GM21825 (cell line): ENCODE results near the gene DUSP9.
"Not testable (repeated sequence)": the region's sequence is repeated elsewhere in the genome, so short reads cannot be mapped to it uniquely, and the experiment has no call there.

Experiments used
- ATAC-seq: cut with Tn5 transposase; IDR thresholded peaks from one replicate; pipeline ENCODE4 v1.9.1; 2021; ENCODE audit warnings: mild to moderate bottlenecking, moderate library complexity; ENCODE audit not compliant: unreplicated experiment

DUSP9 gene

GRCh38 chrX:153670748-153671588, 24.0 kb downstream of the DUSP9 start:
- no peak for ATAC-seq

DNA sequence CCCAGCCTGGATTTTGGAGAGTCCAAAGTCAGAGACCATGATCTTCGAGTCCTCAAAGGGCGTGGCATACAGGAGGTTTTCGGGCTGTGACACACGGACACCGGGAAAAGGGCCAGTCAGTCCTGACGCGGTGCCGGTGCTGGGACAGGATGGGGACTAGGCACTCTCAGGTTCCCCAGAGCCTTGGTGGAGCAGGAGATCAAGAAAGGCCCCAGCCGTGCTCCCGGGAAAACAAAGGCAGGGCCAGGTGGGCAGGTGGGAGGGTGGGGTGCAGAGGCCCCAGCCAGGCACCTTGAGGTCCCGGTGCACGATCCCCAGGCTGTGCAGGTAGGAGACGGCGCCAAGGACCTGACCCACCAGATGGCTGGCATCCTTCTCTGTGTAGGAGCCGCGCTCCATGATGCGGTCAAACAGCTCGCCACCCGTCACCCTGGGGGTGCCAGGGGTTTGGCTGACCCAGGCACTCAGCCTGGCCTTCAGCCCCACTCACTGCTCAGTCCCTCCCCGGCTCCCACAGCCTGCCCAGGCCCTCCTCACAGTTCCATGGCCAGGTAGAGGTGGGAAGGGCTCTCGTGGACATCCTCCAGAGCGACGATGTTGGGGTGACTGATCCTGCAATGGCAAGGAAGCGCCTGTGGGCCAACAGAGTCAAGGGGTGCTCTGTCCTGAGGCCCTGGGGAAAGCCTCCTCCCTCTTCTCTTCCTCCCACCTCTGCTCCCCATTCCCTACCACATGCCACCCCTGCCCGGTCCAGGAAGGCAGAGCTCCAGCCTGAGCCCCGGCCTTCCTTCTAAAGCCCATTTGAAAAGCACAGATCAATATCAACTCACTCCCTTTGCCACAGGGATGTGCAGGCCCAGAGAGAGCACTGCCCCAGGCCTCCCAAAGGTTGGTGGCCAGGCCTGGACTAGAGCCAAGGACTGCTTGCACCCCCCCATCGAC, 24.9 kb downstream of the DUSP9 start:
- no peak for ATAC-seq

DNA sequence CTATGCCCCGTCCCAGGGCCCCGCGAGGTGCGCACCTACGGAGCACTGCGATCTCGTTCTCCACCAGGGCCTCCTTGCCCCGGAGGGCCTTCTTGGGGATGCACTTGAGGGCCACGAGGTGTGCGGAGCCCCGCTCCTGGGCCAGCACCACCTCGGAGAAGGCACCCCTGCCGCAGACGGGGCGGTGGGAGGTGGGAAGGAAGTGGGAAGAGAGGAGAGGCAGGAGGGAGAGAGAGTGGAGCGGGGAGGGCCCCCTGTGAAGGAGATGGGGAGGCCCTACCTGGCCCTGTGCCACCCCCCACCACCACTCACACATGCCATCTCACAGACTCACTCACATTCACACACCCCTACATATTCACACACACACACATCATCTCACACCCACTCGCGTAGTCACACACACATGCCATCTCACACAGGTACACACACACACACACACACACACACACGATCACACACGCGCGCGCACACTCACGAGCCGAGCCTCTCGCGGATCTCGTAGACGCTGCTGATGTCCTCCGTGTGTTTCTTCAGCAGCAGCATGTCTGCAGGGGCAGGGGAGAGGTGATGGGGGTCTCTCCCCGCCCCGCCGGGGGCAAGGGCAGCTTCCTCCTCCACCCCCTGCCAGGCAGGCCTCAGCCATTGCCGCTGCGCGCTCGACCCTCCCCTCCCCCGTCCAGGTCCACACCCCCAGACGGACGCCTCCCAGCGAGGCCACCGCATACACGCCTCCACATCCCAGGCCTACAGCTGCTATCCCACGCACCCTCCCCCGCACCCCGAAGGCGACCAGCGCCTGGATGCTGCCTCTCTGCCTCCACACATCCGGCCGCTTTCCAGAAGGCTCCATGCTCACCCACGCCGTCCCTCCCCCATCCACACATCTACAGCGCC, 25.8 kb downstream of the DUSP9 start:
- no peak for ATAC-seq

DNA sequence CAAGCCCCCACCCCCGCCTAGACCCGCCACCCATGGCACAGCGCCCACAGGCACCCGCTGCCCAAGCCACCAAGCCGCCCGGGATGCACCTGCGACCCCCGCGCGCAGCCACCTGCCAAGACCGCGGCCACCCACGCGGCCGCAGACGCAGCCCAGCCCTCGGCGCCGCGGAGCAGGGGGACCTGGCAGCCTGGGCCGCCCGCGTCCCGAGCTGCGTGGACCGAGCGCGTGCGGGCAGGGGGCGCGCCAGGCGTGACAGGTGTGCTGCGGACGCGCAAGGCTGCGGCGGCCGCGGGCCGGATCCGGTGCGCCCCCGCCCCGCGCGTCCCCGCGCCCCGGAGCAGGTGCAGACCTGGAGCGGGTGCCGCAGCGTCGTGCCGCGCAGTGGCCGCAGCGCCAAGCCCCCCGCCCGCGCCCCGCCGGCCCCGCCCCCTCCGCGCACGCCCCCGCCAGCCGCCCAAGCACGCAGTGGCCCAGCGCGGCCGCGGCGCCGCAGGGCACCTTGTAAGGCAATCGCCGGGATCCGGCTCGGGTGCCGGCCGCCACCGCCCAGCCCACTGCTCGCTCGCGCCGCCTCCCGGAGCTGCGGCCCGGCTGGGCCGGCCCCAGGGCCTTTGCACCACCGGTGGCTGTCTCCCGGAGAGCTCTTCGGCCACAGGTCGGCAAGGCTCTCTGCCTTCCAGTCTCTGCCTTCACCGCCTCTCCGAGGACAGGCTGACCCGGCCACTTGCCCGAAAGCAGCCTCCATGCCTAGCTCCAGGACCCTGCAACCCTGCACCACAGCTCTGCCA, 26.6 kb downstream of the DUSP9 start, which contains the start of gene PNCK:
Gene PNCK, minus strand, starts transcription at position 386 of the 791 bp plus-strand sequence. CDS start 737 bp downstream, outside the sequence.
- no peak for ATAC-seq

DNA sequence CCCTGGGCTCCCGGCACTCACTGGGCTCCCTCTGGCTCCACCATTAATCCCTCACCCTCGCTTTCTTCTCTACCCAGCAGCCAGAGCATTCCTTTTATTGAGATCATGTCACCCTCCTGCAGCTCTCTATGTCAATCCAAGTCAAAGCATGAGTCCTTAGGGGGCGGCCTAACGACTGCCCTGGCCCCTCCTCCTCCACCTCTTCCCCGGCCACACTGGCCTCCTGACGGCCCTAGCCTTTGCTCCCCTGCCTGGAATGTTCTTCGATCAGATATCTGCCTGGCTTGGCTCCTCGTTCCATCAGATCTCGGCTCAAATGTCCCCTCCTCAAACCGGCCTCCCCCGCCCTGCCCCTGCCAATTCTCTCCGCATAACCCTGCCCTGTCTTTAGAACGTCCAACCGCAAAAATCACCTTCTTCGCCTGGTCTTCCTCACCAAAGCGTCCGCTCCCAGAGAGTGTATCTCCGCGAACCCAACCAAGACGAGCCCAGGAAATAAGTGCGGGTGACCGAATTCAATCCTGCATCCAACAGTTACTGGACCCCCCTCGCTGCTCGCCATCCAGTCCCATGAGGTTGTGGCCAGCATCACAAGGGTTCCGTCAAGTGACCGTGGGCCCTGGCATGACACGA, 27.3 kb downstream of the DUSP9 start:
- ATAC-seq, result no peak

GRCh38 chrX:153681175-153681574, 34.2 kb downstream of the DUSP9 start:
- ATAC-seq, result no peak

DNA sequence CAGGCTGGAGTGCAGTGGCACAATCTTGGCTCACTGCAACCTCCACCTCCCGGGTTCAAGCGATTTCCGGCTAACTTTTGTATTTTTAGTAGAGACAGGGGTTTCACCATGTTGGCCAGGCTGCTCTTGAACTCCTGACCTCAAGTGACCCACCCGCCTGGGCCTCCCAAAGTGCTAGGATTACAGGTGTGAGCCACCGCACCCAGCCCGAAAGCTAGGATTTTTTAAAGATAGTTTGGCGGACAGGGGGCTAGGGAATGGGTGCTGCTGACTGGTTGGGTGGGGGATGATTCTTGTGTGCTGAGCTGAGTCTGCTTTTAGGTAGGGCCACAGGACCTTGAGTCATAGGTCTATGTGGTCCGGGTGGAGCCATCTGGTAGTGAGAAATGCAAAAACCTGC, 36.5 kb downstream of the DUSP9 start:
- ATAC-seq, result not testable (repeated sequence)

GRCh38 chrX:153684467-153685155, 37.6 kb downstream of the DUSP9 start:
- no peak for ATAC-seq

DNA sequence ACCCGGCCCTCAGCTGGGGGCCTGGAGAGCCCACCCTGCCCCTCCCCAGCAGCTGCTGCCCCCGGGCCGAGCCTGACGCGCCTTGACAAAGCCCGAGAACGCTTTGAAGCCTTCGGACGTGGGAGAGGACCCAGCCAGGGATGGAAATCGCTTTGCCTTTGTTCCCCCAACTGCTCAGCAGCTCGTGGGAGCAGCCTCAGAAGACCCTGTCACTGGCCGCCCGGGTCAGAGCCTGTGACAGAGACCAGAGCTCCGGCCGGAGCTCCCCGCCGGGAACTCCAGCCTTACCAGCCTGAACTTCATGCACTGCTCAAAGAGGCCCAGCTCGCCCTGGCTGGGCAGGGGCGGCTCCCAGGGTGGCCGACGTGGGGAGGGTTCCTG, 38.1 kb downstream of the DUSP9 start:
- no peak for ATAC-seq

- no peak for ATAC-seq
Observed at GRCh38 chrX:153685751-153686696, 39.0 kb downstream of the DUSP9 start.

DNA sequence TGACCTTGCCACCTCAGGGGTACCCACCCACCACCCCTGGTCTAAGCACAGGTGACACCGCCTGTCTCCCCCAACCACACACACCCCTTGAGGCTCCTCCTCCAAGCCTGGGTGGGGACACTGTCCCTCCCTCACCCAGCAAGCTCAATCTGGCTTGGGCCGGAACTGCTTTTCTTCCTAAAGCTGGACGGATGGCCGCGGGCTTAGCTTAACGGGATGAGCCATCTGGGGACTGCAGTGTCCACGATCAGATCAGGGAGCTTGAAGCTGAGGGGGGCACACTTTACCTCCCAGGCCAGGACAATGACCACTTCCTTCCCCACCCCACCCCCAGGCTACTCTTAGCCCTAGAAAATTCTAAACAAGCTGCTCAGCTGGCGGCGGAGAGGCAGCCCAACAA, 39.7 kb downstream of the DUSP9 start:
- ATAC-seq, result no peak

DNA sequence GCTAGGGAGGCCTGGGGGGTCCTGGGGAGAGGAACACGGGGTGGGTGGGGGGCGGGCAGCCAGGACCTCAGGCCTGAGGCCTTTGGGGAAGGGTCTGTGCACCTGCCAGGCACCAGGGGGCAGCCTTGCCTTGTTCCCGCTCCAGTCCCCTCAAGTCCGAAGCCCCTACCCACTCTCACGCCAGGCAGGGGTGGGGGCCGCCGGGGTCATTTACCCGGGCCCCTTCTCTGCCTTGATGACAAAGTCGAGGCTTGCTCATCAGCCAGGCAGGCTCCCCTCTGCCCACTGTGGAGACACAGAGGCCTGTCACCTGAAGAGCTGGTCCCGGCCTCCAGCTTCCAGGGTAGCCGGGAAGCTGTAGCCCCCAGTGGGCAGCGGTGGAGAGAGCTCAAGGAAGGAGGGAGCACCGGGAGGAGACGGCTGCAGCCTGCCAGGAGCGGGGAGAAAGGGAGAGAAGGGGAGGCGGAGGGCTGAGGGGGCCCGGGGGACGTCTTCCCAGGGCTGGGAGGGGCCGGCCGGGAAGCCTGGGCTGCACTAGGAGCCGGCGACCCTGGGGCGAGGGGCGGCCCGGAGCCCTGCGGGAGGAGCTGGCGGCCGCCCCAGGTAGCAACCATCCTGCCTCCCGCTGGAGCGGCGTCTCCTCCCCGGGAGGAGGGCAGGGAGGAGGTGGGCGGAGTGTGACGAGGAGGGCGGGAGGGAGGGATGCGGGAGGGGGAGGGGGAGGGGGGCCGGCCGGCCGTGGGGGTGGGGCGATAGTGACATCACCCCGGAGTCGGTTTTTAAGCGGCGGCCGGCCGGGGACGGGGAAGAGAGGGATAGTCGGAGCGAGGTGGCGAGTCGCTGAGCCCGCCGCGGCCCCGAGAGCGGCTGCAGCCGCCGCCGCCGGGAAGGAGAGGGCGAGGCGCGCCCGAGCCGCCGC, 40.4 kb downstream of the DUSP9 start, which contains the start of gene SLC6A8:
Gene SLC6A8, plus strand, starts transcription at position 806 of the 919 bp plus-strand sequence. CDS start 649 bp downstream, outside the sequence.
- ATAC-seq, result no peak

GRCh38 chrX:153688071-153688470, 41.1 kb downstream of the DUSP9 start:
- ATAC-seq, result no peak

DNA sequence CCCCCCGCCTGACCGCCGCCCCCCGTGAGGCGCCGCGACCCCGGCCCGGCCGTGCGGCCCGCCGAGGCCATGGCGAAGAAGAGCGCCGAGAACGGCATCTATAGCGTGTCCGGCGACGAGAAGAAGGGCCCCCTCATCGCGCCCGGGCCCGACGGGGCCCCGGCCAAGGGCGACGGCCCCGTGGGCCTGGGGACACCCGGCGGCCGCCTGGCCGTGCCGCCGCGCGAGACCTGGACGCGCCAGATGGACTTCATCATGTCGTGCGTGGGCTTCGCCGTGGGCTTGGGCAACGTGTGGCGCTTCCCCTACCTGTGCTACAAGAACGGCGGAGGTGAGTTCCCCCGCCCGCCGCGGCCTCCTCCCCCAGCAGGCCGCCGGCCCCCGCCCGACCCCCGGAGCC, 41.5 kb downstream of the DUSP9 start:
- no peak for ATAC-seq

DNA sequence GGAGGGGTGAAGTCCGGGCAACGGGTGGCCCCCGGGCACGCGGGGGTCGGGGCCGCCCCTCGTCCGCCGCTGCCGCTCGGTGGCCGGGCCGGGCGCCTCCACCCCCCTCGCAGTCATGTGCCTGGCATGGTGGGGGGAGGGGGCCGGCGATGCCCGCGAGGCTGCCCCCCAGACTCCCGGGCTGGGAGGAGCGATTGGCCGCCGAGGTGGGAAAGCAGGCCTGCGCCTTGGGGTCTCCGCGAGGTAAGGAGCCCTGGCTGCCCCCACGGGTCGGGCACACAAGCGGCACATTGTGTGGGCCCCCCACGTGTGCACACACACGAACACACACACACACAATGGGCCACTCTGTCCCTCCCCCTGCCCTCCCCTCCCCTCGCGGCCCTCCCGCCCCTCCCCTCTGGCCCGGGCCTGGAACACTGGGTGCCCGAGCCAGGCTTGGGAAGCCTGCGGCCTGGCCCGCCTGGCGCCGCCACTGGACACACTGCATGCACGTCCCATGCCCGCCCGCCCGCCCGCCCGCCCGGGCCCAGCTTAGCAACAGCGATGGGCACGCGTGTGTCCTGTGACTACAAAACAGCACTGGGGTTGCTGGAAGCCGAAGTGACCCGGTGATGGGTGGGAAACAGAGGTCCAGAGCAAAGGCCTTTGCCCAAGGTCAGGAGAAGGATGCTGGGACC, 42.0 kb downstream of the DUSP9 start:
- ATAC-seq, result no peak
